Breast epithelium (tissue), 3 donors: ENCODE results near the gene ATP7A.

Experiments
- CTCF ChIP-seq, 3 donors: fragments of 450-650 bp; IDR thresholded peaks; one replicate each; pipeline ENCODE4 v1.5.1; 2016 to 2017; ENCODE audit warnings: antibody characterized with exemption in 3 of 3, mild to moderate bottlenecking in 3 of 3, moderate library complexity in 3 of 3
- POLR2A ChIP-seq: fragments of 450-650 bp; IDR thresholded peaks from one replicate; pipeline ENCODE4 v1.6.1; 2016; ENCODE audit warnings: antibody characterized with exemption, mild to moderate bottlenecking, moderate library complexity

- TF ChIP-seq CTCF (IDR thresholded peaks at IDR 0.05): no peak
- TF ChIP-seq POLR2A: no peak
Observed at GRCh38 chrX:77977518-77977917, 67.0 kb downstream of the ATP7A start.
